ENCODE measurements around the gene INSR.

Gene INSR

GRCh38 chr19:7142771-7143170 is 151.4 kb downstream of the INSR start:
- DNase-seq (ENCODE audit: low read depth in 2 of 2): no peak

GRCh38 chr19:7140137-7140536 is 154.1 kb downstream of the INSR start:
- no peak for DNase-seq (ENCODE audit: low read depth in 2 of 2)

- DNase-seq (ENCODE audit: low read depth in 2 of 2): no peak
These were observed 155.1 kb downstream of the INSR start for GRCh38 chr19:7139095-7139494.

DNA sequence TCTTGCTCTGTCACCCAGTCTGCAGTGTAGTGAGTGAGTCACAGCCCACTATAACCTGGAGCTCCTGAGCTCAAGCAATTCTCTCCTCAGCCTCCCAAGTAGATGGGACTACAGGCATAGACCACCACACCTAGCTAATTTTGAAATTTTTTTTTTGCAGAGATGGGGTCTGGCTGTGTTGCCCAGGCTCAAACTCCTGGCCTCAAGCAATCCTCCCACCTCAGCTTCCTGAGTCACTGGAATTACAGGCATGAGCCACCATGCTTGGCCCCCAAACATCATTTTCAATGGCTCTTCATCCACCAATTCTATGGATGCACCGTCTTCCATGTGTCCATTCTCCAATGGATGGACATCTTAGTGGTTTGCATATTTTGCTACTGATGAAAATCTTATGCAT is 155.8 kb downstream of the INSR start:
- no peak for DNase-seq (ENCODE audit: low read depth in 2 of 2)

DNA sequence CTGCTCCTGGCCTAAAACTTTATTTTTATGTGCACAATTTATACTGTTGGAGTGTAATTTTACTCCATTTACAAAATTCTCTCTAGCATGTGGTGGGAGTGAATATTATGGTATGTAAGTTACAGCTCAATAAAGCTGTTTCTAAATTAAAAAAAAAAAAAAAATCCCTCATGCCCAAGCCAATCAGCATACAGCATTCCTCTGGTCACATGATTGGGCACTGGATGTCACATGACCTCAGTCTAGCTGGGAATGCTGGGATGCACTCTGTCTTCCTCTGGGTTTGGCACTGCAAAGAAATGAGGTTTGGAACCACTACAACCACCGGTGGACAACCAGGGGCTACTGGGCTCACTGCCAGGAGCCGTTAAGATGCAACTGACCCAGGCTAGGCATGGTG is 157.1 kb downstream of the INSR start:
- no peak for DNase-seq (ENCODE audit: low read depth in 2 of 2)

DNA sequence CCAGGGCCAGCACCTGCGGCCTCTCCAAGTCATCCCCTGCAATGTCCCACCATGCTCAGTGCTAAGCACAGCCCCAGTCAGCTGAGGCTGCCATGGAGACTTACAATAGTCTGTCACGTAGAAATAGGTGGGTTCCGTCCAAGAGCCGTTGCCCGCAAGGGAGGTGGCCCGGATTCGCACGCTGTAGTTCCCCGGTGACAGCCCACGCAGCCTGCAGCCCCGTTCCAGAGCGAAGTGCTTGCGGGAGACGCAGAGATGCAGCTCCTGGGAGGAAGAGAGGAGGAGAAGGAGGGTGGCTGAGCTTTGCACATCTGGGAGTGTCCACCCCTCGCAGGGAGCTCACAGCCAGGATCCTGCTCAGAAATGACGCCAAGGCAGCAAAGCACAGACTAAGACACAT is 162.2 kb downstream of the INSR start:
- no peak for DNase-seq (ENCODE audit: low read depth in 2 of 2)

DNA sequence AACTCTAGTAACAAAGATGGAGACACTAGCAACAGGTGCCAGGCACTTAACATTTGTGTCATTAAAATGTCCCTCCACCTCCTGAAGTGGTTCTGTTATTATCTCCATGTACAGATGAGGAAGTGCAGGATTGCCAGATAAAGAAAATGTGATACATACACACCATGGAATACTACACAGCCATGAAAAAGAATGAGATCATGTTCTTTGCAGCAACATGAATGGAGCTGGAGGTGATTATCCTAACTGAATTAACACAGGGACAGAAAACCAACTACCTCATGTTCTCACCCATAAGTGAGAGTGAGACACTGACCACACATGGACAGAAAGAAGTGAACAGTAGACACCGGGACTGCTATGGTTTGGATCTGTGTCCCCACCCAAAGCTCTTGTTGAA is 164.2 kb downstream of the INSR start:
- DNase-seq (ENCODE audit: low read depth in 2 of 2): no peak

DNA sequence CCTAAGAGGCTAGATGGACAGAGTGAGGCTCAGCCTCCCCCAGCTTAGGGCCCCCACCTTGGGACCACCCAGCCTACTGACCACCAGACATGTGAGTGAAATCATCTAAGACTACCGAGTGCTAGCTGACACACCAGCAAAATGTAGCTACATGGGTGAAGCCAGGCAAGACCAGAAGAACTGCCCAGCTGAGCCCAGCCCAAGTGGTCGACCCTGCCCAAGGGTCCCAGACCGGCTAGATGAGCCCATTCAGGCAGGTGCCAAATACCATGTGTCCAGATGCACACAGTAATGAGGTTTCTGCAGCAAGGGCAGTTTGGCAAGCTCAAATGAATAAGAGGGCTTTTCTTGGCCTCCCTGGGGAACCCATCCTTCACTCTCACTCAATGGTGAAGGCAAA is 168.1 kb downstream of the INSR start:
- DNase-seq (ENCODE audit: low read depth in 2 of 2): no peak

DNA sequence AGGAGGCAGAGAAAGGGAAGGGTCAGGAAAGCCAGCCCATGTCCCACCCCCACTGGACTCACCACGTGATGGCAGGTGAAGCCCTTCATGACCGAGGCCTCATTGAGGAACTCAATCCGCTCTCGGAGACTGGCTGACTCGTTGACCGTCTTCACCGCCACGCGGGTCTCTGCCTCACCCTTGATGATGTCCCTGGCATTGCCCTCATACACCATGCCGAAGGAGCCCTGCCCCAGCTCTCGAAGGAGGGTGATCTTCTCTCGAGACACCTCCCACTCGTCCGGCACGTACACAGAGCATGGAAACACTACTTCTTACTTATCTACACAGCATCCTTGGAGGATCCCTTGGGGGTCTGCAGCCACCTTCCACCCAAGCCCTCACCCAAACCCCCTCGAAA is 169.0 kb downstream of the INSR start:
- DNase-seq (ENCODE audit: low read depth in 2 of 2): no peak

DNA sequence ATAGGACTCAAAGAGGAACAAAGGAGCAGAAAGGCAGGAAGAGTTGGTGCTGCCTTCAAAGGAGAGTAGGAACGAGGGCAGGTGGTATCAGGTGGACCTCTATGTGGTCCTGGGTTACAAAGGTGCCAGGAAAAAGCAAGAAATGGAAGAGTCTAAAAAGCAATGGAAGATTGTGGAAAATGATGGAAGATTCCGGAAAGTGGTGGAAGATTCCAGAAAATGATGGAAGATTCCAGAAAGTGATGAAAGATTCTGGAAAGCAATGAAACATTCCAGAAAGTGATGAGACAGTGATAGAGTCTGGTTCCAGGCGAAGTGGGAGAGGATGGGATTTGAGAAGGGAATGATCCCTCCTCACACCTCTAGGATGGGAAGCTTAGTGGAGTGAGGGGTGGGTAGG is 169.4 kb downstream of the INSR start:
- DNase-seq (ENCODE audit: low read depth in 2 of 2): no peak

DNA sequence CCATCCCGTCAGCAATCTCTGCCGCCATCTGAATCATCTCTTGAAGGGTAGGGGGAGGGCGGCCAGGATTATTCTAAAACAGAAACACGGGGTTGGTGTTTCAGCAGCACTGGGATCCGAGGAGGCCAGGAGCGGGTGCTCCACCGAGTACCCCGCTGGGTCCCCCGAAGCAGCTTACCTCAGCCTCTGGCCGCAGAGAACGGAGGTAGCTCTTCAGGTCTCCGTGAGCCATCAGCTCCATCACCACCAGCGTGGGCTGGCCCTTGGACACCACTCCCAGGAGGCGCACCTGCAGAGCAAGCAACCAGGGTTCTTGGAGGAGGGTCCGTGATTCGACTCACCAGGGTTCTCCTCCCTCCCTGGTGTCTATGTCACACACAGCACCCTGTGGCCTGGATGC is 171.5 kb downstream of the INSR start:
- DNase-seq (ENCODE audit: low read depth in 2 of 2): no peak

DNA sequence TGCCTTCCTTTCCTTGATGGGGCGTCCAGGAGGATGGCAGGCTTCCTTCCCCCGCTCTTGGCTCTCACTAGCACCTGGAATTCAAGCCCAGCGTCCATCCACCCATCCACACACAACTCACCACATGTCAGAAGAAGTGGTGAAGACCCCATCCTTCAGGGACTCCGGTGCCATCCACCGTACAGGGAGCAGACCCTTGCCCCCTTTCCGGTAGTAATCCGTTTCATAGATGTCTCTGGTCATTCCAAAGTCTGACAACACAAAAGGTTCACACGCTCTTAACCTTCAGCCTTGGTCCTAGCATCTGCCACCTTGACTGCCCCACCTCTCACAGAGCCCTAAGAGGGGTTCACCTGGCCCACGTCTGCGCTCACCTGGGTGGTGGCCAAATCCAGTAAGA is 173.7 kb downstream of the INSR start:
- DNase-seq (ENCODE audit: low read depth in 2 of 2): no peak

- DNase-seq (ENCODE audit: low read depth in 2 of 2): no peak
These were observed 174.6 kb downstream of the INSR start for GRCh38 chr19:7119582-7119981.

DNA sequence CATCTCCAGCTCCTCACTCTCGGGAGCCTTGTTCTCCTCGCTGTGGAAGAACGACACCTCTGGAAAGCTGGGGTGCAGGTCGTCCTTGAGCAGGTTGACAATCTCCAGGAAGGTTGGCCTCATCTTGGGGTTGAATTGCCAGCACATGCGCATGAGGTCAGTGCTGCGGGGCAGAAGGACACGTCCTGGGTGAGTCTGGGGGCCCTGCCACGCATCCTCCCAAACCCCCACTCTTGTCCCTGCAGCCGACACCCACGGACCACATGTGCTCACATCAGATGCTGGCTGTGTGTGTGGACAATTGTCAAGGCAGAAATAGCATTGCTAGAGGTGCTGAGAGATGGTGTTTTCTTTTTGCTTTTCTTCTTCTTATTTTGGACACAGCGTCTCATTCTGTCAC is 177.0 kb downstream of the INSR start:
- DNase-seq (ENCODE audit: low read depth in 2 of 2): no peak

DNA sequence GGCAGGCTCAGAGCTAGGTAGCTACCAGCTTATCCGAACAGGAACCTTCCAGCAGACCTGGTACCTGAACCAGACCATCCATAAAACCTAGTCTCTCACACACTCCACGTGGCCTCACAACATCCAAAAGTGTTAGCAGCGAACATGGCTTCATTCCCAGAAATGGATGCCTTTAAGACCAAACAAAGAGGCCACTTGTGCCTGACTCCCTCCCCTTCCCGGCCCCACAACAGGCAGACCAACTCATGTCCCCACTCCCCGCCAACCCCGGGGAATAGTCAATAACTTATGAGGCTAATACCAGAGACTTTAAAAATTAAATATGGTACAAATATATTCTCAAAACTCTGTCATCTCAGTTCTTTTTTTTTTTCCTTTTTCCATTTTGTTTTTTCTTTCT is 178.5 kb downstream of the INSR start:
- no peak for DNase-seq (ENCODE audit: low read depth in 2 of 2)

DNA sequence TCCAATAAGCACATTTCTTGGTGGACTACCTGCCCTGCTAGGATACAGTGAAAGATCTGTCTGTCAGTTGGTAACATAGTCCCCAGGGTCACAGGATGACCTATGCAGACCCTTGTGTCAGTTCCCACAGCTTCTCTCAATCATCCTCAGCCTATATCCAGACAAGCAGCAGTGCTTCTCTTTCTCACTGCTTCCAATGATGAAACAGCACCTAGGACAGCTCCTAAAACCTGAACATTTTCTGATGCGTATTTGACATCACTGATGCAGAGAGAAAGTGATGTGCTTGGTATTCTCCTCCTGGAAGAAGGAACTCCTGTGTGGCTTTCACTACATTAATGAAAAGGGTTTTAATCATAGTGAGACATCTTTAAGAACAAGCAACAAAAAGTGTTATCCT is 181.0 kb downstream of the INSR start:
- no peak for DNase-seq (ENCODE audit: low read depth in 2 of 2)

DNA sequence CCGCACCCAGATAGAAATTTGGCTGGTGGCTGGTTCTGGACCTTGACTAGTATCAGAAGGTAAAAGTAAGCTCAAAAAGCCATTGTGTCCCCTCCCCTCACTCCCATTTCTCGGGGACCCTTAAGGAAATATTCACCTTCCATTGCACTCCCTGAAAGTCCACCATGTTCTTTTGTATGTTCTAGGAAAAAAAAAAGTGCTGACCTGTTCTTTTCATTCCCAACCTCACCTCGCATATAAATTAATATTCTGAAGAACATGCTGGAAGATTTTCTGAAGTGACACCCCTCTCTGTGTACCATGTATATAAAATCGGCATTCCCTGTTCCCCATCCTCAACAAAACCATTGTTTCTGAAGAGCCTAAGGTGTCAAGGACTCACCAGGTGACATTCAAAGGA is 181.5 kb downstream of the INSR start:
- DNase-seq (ENCODE audit: low read depth in 2 of 2): no peak

DNA sequence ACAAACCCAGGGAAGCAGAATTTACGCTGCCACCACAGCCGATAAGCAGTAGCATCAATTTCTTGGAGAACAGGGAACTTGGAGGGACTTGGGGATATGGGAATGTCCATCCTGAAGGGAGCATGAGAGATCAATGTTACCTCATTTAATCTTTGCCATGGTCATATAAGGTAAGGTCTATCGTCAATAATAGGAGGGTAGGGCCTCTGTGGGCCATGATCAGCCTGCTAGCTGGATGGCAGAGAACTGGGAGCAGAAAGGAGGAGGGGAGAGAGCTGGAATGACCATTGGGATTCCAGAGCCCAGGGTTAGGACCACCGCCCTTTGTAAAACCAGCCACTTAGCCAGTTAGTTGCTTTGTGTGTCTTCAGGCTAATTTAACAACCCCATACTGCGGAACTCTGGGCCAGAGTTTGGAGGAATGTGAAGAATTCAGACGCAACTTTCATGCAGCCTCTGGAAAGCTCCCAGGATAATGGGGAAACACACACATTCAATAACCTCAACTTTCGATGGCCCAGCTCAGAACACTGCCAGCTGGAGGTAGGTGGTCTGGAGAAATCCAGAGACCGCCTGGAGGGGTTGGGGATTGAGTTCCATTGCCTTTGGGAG is 184.4 kb downstream of the INSR start:
- DNase-seq (ENCODE audit: low read depth in 2 of 2): no peak

- no peak for DNase-seq (ENCODE audit: low read depth in 2 of 2)
These were observed 187.2 kb downstream of the INSR start for GRCh38 chr19:7106711-7107657.

GRCh38 chr19:7104747-7105447 is 189.3 kb downstream of the INSR start:
- DNase-seq (ENCODE audit: low read depth in 2 of 2): no peak

- DNase-seq (ENCODE audit: low read depth in 2 of 2): no peak
These were observed 192.5 kb downstream of the INSR start for GRCh38 chr19:7101498-7102253.

DNA sequence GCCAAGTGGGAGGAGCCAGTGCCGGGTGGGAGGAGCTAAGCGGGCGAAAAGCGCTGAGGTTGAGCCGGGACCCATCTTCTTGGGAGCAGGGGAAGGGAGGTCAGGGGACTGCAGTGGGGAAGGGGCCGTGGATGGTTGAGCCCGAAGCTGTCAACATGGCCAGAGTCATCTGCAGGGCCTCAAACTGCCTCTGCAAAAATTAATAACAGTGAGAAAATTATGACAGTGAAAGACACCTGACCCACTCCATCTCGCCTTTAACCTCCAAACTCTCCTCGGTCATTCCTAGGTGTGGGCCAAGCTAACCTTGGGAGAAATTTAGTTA is 194.7 kb downstream of the INSR start:
- no peak for DNase-seq (ENCODE audit: low read depth in 2 of 2)

Data from stimulated activated CD8-positive, alpha-beta memory T cell treated with anti-CD3 and anti-CD28 coated beads, Interleukin-7, amount 100 ng/mL, for 4 hours (primary cell).